GM18507 (cell line): ENCODE data around the gene CKAP2.
"Not testable (repeated sequence)": the region's sequence is repeated elsewhere in the genome, so short reads cannot be mapped to it uniquely, and the experiment has no call there.

Experiments used
- DNase-seq: peaks from one replicate; pipeline ENCODE4 v3.0.0; 2011; ENCODE audit warnings: low read depth; ENCODE audit not compliant: insufficient read length; ENCODE audit errors: extremely low spot score
- FAIRE-seq: peaks from 2 replicates; lab custom pipeline; 2011; peaks lifted over from hg19 to GRCh38; lab: Jason Lieb, UNC

The CKAP2 gene

GRCh38 chr13:52454820-52455676, at the start of gene CKAP2:
TSS of gene CKAP2 (plus strand) at chr13:52455478. CDS start at chr13:52455557, 79 bp downstream.
- peak; percentile 69 for DNase-seq
- FAIRE-seq, result peak; percentile 94

GRCh38 chr13:52405767-52406494, 49.3 kb upstream of the CKAP2 start, which contains the start of gene THSD1:
TSS of gene THSD1 (minus strand) at chr13:52406172. CDS start at chr13:52402600, 3,572 bp downstream.
- FAIRE-seq (no peak), DNase-seq (peak; percentile 4)

GRCh38 chr13:52406629-52407028, 48.6 kb upstream of the CKAP2 start:
- peak; percentile 26 for FAIRE-seq
- no peak for DNase-seq

- not testable (repeated sequence) for FAIRE-seq, DNase-seq
Observed at GRCh38 chr13:52407436-52407835, 47.8 kb upstream of the CKAP2 start.

GRCh38 chr13:52408071-52408658, 47.1 kb upstream of the CKAP2 start:
- not testable (repeated sequence) for FAIRE-seq, DNase-seq

- peak; percentile 67 for FAIRE-seq
- DNase-seq, result peak; percentile 7
Observed at GRCh38 chr13:52411629-52412028, 43.6 kb upstream of the CKAP2 start.

GRCh38 chr13:52412128-52412527, 43.1 kb upstream of the CKAP2 start:
- FAIRE-seq (no peak), DNase-seq (no peak)

- no peak for FAIRE-seq
Observed at GRCh38 chr13:52414051-52414450, 41.2 kb upstream of the CKAP2 start.

GRCh38 chr13:52414963-52415362, 40.3 kb upstream of the CKAP2 start:
- DNase-seq (no peak), FAIRE-seq (no peak)

More at GRCh38 chr13:52414051-52414450, 41.2 kb upstream of the CKAP2 start:
- no peak for DNase-seq

- DNase-seq (no peak), FAIRE-seq (no peak)
Observed at GRCh38 chr13:52419080-52419479, 36.2 kb upstream of the CKAP2 start.

GRCh38 chr13:52421216-52421615, 34.1 kb upstream of the CKAP2 start:
- DNase-seq, result no peak

GRCh38 chr13:52428295-52428694, 27.0 kb upstream of the CKAP2 start:
- FAIRE-seq, result no peak
- DNase-seq, result no peak

More at GRCh38 chr13:52421216-52421615, 34.1 kb upstream of the CKAP2 start:
- FAIRE-seq, result no peak

- DNase-seq (no peak), FAIRE-seq (no peak)
Observed at GRCh38 chr13:52432456-52432855, 22.8 kb upstream of the CKAP2 start.

GRCh38 chr13:52446265-52446664, 9.0 kb upstream of the CKAP2 start:
- DNase-seq (no peak), FAIRE-seq (no peak)

- DNase-seq, result no peak
- peak; percentile 21 for FAIRE-seq
Observed at GRCh38 chr13:52447354-52447753, 7.9 kb upstream of the CKAP2 start.

- FAIRE-seq, result no peak
- no peak for DNase-seq
Observed at GRCh38 chr13:52447815-52448552, 7.3 kb upstream of the CKAP2 start.

GRCh38 chr13:52449331-52450011, 5.8 kb upstream of the CKAP2 start:
- FAIRE-seq, result no peak
- no peak for DNase-seq

- DNase-seq, result peak; percentile 73
- FAIRE-seq, result peak; percentile 92
Observed at GRCh38 chr13:52450012-52450792, 5.1 kb upstream of the CKAP2 start, which contains the start of gene VPS36. TSS of gene VPS36 (minus strand) at chr13:52450634. CDS start at chr13:52450594, 40 bp downstream.
